KOPT-K1 (cell line): ENCODE data around the gene TSEN15.

Experiments used
- H3K27ac ChIP-seq: fragments of 200-600 bp; sonication (generic); 2 replicates; pipeline ENCODE4 v1.5.1; 2016; ENCODE audit warnings: antibody characterized with exemption, mild to moderate bottlenecking, low read depth, low read length; ENCODE audit not compliant: poor library complexity, severe bottlenecking
- H3K36me3 ChIP-seq: fragments of 200-600 bp; sonication (generic); 2 replicates; pipeline ENCODE4 v1.5.1; 2017; ENCODE audit warnings: antibody characterized with exemption, mild to moderate bottlenecking, low read length, moderate library complexity; ENCODE audit not compliant: insufficient read depth
- H3K9me3 ChIP-seq: fragments of 200-600 bp; sonication (generic); 2 replicates; pipeline ENCODE4 v1.5.1; 2017; ENCODE audit warnings: antibody characterized with exemption, low read length, mild to moderate bottlenecking; ENCODE audit not compliant: insufficient read depth, poor library complexity, severe bottlenecking

TSEN15 gene

DNA sequence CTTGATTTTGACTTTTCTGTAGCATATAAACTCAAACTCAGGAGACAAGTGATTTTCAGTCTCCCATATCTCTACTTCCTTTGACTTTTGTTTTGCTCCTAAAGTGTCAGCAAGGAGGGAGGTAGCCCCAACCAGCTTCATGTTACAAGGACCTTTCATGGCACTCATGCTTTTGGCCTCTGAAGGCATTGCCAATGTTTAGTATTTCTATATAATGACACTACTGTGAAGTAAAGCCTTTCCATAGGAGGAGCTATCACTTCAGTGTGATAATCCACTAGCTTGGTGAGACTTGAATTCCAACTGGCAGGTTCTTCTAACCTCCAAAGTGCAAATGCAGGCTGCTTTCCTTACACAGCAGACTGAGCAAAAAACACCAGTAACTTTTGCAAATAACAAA lies 28.4 kb upstream of the TSEN15 start:
- Histone ChIP-seq H3K9me3 (no peaks in the 10 kb centered on the region), H3K36me3 (no peaks in the 10 kb centered on the region), H3K27ac (no peak overlapping the region)

DNA sequence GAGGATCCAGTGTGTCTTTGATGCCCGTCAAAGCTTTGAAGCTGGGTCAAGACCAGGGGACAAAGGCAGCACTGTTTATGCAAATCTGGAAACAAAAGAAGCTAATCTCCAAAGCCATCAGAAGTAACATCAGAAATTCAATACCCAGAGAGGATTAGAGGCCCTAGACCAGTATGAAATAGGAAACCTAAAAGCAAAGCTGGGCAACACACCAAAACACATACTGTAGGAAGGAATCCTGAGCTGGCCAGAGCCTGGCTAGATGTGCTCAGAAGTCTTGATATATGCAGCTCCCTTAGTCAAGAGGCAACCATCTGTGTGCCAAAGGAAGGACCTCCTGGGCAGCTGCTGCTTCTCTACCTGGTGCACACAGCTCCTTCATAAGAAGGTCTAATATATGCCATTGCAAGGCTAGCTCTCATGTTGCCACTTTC lies 26.3 kb upstream of the TSEN15 start:
- no peaks in the 10 kb centered on the region for H3K9me3 ChIP-seq
- no peak overlapping the region for H3K27ac ChIP-seq
- no peaks in the 10 kb centered on the region for H3K36me3 ChIP-seq

DNA sequence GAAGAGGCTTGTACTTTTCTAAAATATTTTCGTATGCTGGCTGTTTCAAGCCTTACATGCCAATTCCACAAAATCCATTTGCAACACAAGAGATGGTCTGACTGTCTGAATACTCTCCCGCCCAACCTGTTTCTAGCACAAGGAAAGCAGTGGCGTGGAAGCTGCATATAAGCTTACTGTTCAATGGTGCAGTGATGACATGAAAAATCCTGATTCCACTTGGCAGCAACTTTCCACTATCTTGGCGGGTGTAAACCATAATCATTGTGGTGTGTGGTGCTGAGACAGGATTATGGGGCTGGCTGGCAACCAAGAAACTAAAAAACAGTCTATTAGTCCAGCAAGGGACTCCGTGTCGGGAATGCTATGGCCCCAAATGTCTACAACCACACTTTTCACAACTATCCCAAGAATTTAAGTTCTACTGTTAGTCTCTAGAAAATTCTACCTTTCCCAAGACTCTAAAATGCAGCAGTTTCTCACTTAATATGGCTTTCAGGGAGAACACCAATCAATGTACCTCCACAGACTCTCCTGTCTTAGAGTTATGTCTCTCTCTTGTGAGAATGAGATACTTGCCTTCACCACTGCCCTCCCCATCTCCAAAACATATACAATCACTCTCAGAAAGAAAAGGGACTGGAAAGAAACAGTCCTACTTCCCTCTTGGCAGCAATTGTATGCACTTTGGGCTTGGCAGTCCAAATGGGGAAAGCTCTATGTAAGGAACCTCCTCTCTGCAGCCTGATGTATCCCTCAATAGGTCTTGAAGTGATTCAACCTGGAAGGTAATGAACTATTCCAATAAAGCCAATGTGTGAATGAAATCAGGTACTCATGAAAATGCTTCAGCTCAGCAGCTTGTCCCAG lies 23.5 kb upstream of the TSEN15 start:
- no peaks in the 10 kb centered on the region for H3K9me3 ChIP-seq
- H3K27ac ChIP-seq: no peak overlapping the region

DNA sequence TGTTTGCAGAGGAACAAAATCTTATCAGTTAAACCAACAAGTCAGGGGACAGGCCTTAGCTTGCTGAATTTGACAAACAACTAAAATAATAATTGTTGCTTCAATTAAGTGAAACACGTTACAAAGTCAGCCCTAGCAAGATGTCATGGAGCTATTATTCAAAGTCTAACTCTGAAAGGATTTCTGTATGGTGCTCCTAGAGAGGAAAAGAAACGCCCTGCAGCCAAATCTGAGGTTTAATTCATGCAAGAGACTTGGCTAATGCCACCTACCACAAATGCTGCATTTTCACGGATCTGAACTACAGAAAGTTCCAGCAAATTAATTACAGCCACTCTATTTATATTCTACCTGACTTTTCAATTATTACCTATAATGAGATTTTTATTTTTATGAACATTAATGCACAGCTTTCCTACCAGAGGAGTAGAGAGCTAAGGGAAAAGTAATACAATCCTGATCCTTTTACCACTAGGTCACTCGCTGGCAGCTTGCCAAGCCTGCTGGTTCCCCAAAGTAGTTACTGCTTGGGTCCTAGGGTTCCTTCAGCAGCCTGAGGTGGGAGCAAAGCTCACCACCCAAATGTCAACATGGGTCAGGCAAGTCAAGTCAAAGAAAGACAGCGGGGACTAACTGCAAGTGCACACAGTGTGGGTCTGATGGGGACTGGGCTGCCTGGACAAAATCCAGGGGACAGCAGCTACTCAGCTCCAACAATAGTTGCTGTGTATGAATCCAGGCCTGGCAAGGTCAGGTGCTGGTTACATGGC lies 22.5 kb upstream of the TSEN15 start:
- no peak overlapping the region for H3K27ac ChIP-seq

More for the DNA sequence above, 23.5 kb upstream of the TSEN15 start:
- H3K36me3 ChIP-seq: no peaks in the 10 kb centered on the region

DNA sequence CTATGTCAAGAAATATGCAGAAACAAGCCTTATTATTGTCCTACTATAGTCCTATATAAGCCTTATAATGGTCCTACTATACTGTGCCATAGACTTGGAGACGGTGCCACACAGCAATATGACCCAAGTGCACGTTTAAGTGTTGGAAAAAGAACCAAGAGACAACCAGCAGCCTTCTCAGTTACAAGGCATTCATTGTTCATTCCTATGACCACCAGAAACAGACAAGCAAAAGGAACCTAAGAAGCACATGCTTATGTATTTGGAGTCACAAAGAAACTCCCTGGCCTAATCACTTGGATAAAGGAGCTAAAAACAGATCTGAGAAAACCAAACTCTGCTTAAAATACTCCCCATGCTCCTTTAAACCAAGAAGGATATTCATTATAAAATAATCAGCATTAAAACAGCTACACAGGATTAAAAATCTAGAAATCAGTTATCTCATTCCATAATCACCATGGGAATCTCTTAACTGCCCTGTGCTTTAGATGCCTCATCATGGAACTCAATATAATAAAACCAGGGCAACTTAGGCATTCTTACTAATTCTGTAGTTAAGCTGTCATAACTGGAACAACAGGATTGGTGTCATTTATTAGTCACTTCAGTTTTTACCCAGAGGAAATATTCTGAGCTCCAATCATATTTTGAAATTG lies 21.0 kb upstream of the TSEN15 start:
- Histone ChIP-seq H3K27ac (no peak overlapping the region), H3K9me3 (no peaks in the 10 kb centered on the region), H3K36me3 (no peaks in the 10 kb centered on the region)

More for the DNA sequence above, 22.5 kb upstream of the TSEN15 start:
- Histone ChIP-seq H3K36me3 (no peaks in the 10 kb centered on the region), H3K9me3 (no peaks in the 10 kb centered on the region)

DNA sequence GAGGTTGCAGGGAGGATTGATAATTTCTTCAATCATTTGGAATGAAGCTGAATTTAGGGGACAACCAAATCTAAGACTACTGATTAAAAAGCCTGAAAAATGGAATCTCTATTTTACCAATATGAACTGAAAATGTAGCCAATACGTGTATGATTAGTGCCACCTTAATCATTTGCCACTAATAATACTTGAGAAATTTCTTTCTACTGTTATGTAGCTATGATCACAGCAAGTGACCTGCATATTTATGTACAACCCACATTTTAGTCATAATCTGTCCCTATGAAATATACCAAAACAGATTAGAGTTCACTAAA lies 20.5 kb upstream of the TSEN15 start:
- H3K36me3 ChIP-seq: no peaks in the 10 kb centered on the region
- H3K27ac ChIP-seq: no peak overlapping the region
- no peaks in the 10 kb centered on the region for H3K9me3 ChIP-seq

DNA sequence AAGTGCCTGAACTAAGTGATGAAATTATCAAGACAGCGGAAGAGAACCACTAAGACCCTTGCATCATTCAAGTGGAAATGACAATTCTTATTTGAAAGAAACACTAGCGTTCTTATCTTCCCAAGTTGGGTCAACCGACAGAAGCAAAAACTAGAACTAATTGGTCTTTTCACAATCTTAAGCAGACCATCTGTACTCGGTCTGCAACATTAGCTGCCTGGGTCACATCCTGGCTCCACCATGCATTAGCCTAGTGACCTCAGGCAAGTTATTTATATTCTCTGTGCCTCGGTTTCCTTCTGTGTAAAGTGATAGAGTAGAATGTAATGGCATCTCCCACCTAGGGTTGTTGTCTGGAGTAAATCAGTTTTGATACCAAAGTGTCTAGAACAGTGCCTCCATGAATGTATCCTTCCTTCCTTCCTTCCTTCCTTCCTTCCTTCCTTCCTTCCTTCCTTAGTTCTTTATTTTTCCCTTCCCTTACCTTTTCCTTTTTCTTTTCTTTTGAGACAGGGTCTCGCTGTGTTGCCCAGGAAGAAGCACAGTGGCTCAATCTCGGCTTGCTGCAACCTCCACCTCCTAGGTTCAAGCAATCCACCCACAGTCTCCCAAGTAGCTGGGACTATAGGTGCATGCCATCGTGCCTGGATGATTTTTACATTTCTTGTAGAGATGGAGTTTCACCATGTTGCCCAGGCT lies 20.0 kb upstream of the TSEN15 start:
- Histone ChIP-seq H3K27ac (no peak overlapping the region), H3K36me3 (no peaks in the 10 kb centered on the region), H3K9me3 (no peaks in the 10 kb centered on the region)

DNA sequence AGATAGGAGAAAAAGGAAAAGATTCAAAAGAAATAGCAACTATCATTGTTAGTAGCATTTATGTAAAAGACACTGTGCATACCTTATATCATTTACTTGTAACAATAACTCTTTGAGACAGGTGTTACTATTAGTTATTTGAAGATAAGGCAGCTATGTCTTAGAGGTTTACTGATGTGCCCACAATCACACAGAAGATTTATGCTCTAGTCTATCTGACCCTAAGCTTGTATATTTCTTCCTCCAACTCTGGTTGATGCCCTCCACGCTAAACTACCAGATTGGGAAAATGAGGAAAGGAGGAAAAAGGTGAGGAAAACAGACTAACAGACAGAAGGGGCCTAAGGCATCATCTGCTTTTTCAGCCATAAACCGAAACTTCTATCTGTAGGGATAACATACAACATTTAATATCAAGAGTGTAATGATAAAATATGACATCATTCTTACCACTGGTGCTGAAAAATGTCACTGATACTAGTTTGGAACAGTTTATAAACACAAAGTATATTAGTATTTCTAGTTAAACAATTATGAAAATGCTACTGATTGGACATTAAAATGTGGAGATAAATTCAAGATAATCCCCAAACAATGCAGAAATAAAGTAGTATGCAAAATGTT lies 19.1 kb upstream of the TSEN15 start:
- Histone ChIP-seq H3K36me3 (no peaks in the 10 kb centered on the region), H3K9me3 (no peaks in the 10 kb centered on the region), H3K27ac (no peak overlapping the region)

DNA sequence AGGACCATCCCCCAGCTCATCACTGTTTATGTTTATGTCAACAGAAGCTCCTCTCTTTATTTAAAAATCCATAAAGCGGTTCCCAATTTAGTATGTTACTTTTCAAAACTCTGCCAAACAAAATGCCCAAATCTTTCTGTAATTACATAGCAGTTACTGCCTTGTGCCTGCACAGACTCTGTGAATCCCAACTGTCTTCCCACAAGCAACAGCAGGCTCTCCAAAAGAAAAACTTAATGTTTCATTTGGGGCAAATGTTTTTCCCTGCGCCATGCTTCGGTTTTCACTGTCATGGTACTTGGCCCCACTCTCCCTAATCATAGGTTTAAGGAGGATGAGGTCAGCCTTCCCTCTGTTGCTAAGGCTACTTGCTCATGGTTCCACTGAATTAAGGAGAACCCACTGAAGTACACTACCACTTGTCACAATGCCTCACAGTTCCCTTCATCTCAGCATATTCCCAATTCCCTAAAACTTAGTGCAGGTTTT lies 18.6 kb upstream of the TSEN15 start:
- H3K36me3 ChIP-seq: no peaks in the 10 kb centered on the region

DNA sequence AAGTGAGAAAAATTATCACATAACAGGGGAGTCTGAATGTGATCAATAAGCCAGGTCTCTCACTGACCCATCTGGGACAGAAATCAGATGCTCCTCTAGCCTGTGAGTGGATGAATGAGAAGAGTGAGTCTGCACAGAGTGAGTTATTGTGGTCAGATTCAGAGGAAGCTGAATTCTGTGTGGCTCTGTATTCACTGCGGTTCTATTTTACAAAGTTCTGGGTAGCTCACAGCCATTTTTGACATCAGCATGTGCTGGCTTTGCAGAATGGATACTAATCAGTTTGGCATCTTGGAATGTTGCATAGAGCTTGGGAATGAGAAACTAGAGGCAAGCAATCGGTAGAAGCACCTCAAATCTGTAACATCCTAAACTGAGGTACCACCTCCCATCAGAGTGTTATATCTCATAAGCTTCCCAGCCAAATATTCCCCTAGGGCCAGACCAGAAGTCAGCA lies 17.8 kb upstream of the TSEN15 start:
- Histone ChIP-seq H3K27ac (no peak overlapping the region), H3K9me3 (no peaks in the 10 kb centered on the region), H3K36me3 (no peaks in the 10 kb centered on the region)

More for the DNA sequence above, 18.6 kb upstream of the TSEN15 start:
- Histone ChIP-seq H3K27ac (no peak overlapping the region), H3K9me3 (no peaks in the 10 kb centered on the region)

DNA sequence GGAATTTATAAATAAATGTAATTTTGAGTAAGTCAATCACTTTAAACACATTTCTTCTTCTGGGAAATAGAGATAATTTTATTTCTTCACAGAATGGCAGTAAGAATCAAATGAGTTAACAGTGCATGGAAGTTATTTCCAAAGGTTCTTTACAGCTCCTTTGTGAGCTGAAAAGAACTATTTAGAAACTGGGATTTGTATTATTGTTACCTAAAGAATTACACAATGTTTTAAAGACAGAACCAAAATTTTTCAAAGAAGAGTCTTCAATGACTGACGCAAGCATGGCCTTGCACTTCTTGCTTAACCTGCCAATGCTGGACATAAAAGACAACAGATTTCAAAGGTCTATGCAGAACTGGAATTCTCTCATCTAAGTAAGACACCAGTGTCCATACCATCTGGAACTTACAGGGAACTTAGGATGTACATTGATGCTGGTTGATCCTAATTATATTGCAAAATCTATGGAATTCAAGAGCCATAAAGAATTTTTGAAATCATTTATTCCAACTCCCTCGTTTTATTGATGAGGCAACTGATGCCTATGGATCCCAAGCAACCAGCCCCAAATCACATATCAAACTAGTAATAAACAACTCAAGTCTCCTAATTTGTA lies 16.7 kb upstream of the TSEN15 start:
- no peaks in the 10 kb centered on the region for H3K9me3 ChIP-seq
- no peaks in the 10 kb centered on the region for H3K36me3 ChIP-seq
- H3K27ac ChIP-seq: no peak overlapping the region

DNA sequence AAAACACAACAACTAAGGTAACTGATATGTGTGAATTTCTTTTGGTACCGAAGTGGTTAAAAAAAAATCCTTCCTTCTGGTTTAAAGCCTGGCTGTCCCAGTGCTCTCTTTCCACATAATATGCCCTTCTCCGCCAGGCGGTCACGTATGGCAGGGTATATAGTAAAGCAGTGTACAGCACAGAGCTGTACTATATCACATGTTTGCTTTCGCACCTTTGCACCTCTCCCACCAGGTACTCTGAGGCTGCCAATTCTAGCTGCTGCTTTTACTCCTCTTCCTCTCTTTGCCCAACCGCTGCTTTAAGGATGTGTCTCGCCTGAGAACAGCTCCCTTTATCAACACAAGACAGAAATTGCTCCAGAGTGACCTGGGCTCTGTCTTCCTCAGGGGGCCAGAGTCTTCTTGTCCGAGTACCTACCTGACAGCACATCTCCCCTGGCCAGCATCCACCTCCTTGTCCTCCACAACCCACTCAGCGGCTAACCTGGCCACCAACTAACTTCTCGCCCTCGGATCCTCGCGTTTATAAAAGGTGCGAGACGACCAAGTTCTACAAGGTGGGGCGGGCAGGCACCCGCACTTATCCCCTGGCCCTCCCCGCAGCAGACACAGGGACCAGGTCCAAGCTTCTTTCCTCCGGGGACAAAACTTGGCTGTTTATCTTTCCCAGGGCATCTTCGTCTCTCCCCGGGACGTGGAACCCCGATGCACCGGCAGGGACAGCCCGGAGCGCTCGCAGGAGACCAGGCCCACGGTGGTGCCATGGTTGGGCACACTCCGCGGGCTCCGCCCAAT lies 15.6 kb upstream of the TSEN15 start:
- H3K27ac ChIP-seq: no peak overlapping the region
- H3K9me3 ChIP-seq: no peaks in the 10 kb centered on the region
- no peaks in the 10 kb centered on the region for H3K36me3 ChIP-seq

DNA sequence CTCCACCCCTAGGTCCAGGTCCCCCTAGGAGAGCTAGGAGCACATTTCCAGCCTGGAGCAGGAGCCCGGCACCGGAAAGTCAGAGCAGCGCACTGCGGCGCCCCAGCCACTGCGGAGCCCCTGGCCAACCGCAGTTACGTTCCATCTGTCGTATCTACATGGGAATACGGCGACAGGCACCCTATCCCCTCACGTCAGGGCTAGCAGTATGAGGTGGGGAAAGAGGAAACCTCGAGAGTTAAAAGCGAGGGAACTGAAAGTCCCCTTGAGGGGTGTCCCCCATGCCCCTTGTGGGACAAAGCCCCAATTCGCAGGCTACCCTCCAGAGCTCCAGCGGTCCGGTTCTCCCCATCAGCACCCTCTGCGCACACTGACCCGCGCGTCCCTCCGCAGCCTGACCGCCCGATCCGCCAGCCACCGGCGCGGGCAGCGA lies 15.0 kb upstream of the TSEN15 start:
- H3K9me3 ChIP-seq: no peaks in the 10 kb centered on the region
- H3K27ac ChIP-seq: no peak overlapping the region
- H3K36me3 ChIP-seq: no peaks in the 10 kb centered on the region
